ENCODE measurements around the gene CACNA2D2. TPM values are rescaled to one million over a fixed set of nuclear protein-coding genes. Genes with fewer than 3 reads are reported as not detected.

CACNA2D2 gene
- total and polyA plus RNA-seq, 4 donors, result 0.10 to 0.19 (median 0.15) TPM

DNA sequence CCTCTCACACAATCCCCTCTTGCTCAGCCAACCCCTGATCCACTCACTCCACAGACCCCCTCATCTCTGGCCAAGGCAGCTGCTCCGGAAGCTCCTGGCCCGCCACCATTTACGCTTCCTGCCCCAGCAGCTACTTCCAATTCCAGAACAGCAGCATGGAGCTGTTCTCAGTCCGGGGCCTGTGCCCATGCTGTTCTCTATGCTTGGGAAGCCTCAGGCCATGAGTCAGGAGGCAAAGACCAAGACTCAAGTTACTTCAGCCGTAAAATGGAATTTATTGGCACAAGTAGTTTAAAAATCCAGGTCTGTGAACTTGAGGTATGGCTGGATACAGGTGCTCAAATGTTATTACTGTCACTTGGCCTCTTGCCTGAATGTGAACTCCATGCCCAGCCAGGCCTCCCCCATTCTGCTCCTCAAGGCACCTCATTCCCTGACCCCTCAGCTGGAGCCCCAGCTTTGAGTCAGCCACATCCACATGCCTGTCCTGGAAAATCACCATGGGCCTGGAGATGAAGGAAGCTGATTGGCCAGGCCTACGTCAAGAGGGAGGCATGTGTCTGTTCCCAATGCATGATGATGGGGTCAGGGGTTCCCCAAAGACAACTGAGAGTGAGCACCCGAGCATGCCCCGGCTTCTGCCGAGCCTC lies 31.4 kb upstream of the CACNA2D2 start:
- H3K27ac ChIP-seq (ENCODE audit: low read depth in 1 of 2, low read length in 2 of 2), result no peak overlapping the region

More for the DNA sequence above, 31.4 kb upstream of the CACNA2D2 start:
- WGBS, result 80% methylated on average over 9 of the region's 9 CpGs
- no peak overlapping the region for H3K9ac ChIP-seq (ENCODE audit: low read depth in 1 of 2, low read length in 2 of 2)
- no peaks in the 10 kb centered on the region for H3K4me1 ChIP-seq (ENCODE audit: control insufficient read depth in 4 of 4, insufficient read depth in 4 of 4, low read length in 3 of 4)
- H3K4me3 ChIP-seq (ENCODE audit: low read depth in 1 of 3, low read length in 3 of 3), result no peak overlapping the region
- H3K9me3 ChIP-seq (ENCODE audit: control insufficient read depth in 4 of 4, low read length in 3 of 4), result no peaks in the 10 kb centered on the region
- peaks cover 0 to 2% (median 0%) of the 10 kb centered on the region in 4 donors for H3K27me3 ChIP-seq (ENCODE audit: control insufficient read depth in 4 of 4, insufficient read depth in 4 of 4, low read length in 3 of 4)
- TF ChIP-seq FOXA1 (IDR thresholded peaks at IDR 0.05) (no peak), REST (IDR thresholded peaks at IDR 0.05) (no peak), JUND (IDR thresholded peaks at IDR 0.05) (no peak), ATF3 (IDR thresholded peaks at IDR 0.05) (no peak), EGR1 (IDR thresholded peaks at IDR 0.05; ENCODE audit: low read depth in 2 of 2) (no peak), ZBTB33 (IDR thresholded peaks at IDR 0.05) (no peak), NR2F2 (IDR thresholded peaks at IDR 0.05) (no peak), MAX (IDR thresholded peaks at IDR 0.05) (no peak), HNF4G (IDR thresholded peaks at IDR 0.05) (no peak), FOXA2 (IDR thresholded peaks at IDR 0.05) (no peak), RAD21 (IDR thresholded peaks at IDR 0.05) (no peak), YY1 (IDR thresholded peaks at IDR 0.05) (no peak), SP1 (IDR thresholded peaks at IDR 0.05) (no peak), TAF1 (conservative IDR thresholded peaks at IDR 0.05) (no peak), HNF4A (conservative IDR thresholded peaks at IDR 0.05) (no peak)
- no peak for DNase-seq (ENCODE audit: low spot score)
- no peaks in the 10 kb centered on the region for H3K36me3 ChIP-seq (ENCODE audit: control insufficient read depth in 4 of 4, insufficient read depth in 3 of 4, low read depth in 1 of 4, low read length in 3 of 4)

Measured in liver (tissue), 9 donors.